Adrenal gland (tissue), 12 donors: ENCODE data around the gene IGSF11. TPM values are rescaled to one million over a fixed set of nuclear protein-coding genes. Genes with fewer than 3 reads are reported as not detected.

Experiments used
- DNase-seq, 7 donors: peaks; one replicate each; pipeline ENCODE4 v3.0.0-alpha.2; 2019 to 2020
- H3K27ac ChIP-seq, 5 donors: fragments of 200-600 bp; sonication (generic) in 4 of 5; 1 replicate in 3 of 5; 2 replicates in 2 of 5; pipeline versions ENCODE4 v1.5.1 to v1.8.0; 2016 to 2020; ENCODE audit warnings: mild to moderate bottlenecking in 1 of 5
- H3K27me3 ChIP-seq: fragments of 200-600 bp; 2 replicates; pipeline ENCODE4 v1.8.0; 2021
- H3K36me3 ChIP-seq, 2 donors: fragments of 200-600 bp; replicated peaks in 1 of 2; 1 replicate in 1 of 2; 2 replicates in 1 of 2; pipeline versions ENCODE4 v1.5.1 to v1.8.0; 2018 to 2022
- H3K4me1 ChIP-seq, 2 donors: fragments of 200-600 bp; replicated peaks in 1 of 2; 1 replicate in 1 of 2; 2 replicates in 1 of 2; pipeline versions ENCODE4 v1.5.1 to v1.8.0; 2018 to 2021
- H3K4me3 ChIP-seq, 4 donors: fragments of 200-600 bp; sonication (generic) in 3 of 4; one replicate each; pipeline ENCODE4 v1.5.1; 2016 to 2018
- H3K9me3 ChIP-seq, 3 donors: fragments of 200-600 bp; sonication (generic) in 1 of 3; replicated peaks in 1 of 3; 1 replicate in 2 of 3; 2 replicates in 1 of 3; pipeline versions ENCODE4 v1.5.1 to v1.8.0; 2016 to 2021
- POLR2A ChIP-seq, 2 donors: fragments of 450-650 bp; IDR thresholded peaks; one replicate each; pipeline ENCODE4 v1.6.1; 2017; ENCODE audit warnings: antibody characterized with exemption in 2 of 2, mild to moderate bottlenecking in 2 of 2, moderate library complexity in 1 of 2
- WGBS, 4 donors: extraction: QIAGEN DNeasy Blood & Tissue Kit in 2 of 4; methylation state at CpG; one replicate each; pipeline versions ENCODE4 v1.1.5 to v1.1.7; 2013 to 2017; 5-methylcytosine and 5-hydroxymethylcytosine counted together
- intact Hi-C, 2 donors: fragments of 100-400 bp; cut with DNase I; formaldehyde crosslinking; loops; one replicate each; pipeline versions ENCODE4 v1.14.1 to v1.15.0; 2022 to 2023
- polyA plus RNA-seq, 3 donors: library from polyadenylated mRNA; stranded (reverse); fragments of 200-250 nt in 2 of 3; fragments of 350-450 nt in 1 of 3; fragmentation: Illumina TruSeq in 1 of 3; extraction: RNeasy Lipid Tissue Mini Kit (QIAGEN cat#74804) in 1 of 3; gene quantifications; one replicate each; pipeline ENCODE4 v1.2.3, GENCODE V29; 2013 to 2014
- total RNA-seq, 9 donors: library from RNA; depleted of rRNA in 4 of 9; stranded (reverse); fragments of >200 nt in 4 of 9; fragments of 120-200 nt in 1 of 9; fragmentation: NEBNext Ultra II Directional in 1 of 9; extraction: Animal tissue kit (Norgen Biotek cat#: 25700) in 1 of 9; gene quantifications; one replicate each; pipeline versions ENCODE4 v1.1.0 to v1.2.4, GENCODE V29; 2013 to 2023
- TF ChIP-seq, protein P1 (sequence below), 6 experiments: fragments of 450-650 bp in 4 of 6; fragments of 200-600 bp in 2 of 6; sonication (generic) in 1 of 6; IDR thresholded peaks; 1 replicate in 5 of 6; 2 replicates in 1 of 6; pipeline versions ENCODE4 v1.5.1 to v1.8.0; 2016 to 2021; ENCODE audit warnings: antibody characterized with exemption in 6 of 6, mild to moderate bottlenecking in 2 of 6, moderate library complexity in 1 of 6
- donor health status: healthy with polysubstance abuse.
- donor health status: Bipolar disorder and iron deficiency.
- donor health status: DM: yes; HTN: yes; CAD: no.
- donor health status: DM: no; HTN: no; CAD: no.
- donor health status: DM: no; HTN: no; CAD: no.
- donor health status: DM: yes; HTN: yes; CAD: no.

IGSF11 gene
- total and polyA plus RNA-seq, 12 donors, result 4.1 to 31.3 (median 16.5) TPM

DNA sequence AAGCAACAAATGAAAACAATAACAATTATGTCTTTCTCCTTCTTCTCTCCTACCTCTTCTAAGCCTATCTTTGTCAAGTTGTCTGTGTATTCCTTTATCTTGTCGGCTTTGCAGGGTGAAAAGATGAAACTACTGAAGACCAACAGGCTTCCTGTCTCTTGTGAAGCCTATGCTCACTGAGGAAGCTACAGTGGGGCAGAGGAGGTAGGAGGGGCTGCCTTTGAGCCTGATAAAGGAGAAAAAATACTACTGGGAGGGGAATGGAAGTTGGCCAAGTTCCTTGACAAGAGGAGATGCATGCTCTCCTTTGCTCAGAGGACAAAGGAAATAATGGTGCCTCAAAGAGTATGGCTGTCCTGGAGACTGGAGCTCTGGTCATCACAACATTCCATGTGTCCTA is 92.0 kb downstream of the IGSF11 start:
- Histone ChIP-seq H3K27ac (no peak overlapping the region), H3K4me1 (no peaks in the 10 kb centered on the region), H3K4me3 (no peak overlapping the region), H3K27me3 (no peaks in the 10 kb centered on the region), H3K36me3 (no peaks in the 10 kb centered on the region), H3K9me3 (peaks cover 3 to 8% (median 6%) of the 10 kb centered on the region in 3 donors)
- 57 to 84% (median 75%) methylated on average over 1 of the region's 1 CpG for WGBS, 4 donors
- TF ChIP-seq POLR2A (IDR thresholded peaks at IDR 0.05), result no peak
- TF ChIP-seq, protein P1, sequence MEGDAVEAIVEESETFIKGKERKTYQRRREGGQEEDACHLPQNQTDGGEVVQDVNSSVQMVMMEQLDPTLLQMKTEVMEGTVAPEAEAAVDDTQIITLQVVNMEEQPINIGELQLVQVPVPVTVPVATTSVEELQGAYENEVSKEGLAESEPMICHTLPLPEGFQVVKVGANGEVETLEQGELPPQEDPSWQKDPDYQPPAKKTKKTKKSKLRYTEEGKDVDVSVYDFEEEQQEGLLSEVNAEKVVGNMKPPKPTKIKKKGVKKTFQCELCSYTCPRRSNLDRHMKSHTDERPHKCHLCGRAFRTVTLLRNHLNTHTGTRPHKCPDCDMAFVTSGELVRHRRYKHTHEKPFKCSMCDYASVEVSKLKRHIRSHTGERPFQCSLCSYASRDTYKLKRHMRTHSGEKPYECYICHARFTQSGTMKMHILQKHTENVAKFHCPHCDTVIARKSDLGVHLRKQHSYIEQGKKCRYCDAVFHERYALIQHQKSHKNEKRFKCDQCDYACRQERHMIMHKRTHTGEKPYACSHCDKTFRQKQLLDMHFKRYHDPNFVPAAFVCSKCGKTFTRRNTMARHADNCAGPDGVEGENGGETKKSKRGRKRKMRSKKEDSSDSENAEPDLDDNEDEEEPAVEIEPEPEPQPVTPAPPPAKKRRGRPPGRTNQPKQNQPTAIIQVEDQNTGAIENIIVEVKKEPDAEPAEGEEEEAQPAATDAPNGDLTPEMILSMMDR (IDR thresholded peaks at IDR 0.05), result no peak
- no peak for DNase-seq
- intact Hi-C loops, result no loop called here

DNA sequence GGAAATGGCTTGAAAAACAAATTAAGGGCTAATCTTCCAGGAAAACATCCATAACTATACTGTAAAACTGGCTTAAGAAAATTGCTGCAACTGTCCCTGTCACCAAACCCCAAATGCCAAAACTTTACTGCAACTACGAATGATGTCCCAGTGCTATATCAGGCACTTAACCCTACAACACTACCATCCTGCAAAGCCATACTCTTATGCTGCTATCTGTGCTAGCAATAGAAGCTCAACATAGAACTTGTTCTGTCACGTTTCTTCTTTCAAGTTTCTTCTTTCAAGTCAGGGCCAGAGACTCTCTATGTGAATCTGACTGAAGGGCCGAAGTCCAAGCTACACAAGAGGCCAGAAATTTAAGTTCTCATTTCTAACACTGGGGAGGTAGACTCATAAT is 92.5 kb downstream of the IGSF11 start:
- intact Hi-C loops, result no loop called here
- no peak for TF ChIP-seq POLR2A (IDR thresholded peaks at IDR 0.05)
- TF ChIP-seq, protein P1 (IDR thresholded peaks at IDR 0.05), result no peak
- WGBS, 4 donors, result 81 to 89% (median 87%) methylated on average over 3 of the region's 3 CpGs

GRCh38 chr3:118941236-118941635 is 93.4 kb downstream of the IGSF11 start:
- WGBS, 4 donors, result 79 to 86% (median 83%) methylated on average over 3 of the region's 3 CpGs
- intact Hi-C loops, result no loop called here
- TF ChIP-seq POLR2A (IDR thresholded peaks at IDR 0.05), result no peak
- TF ChIP-seq, protein P1 (IDR thresholded peaks at IDR 0.05), result no peak

More for the DNA sequence above, 92.5 kb downstream of the IGSF11 start:
- Histone ChIP-seq H3K9me3 (peaks cover 3 to 8% (median 6%) of the 10 kb centered on the region in 3 donors), H3K36me3 (no peaks in the 10 kb centered on the region), H3K4me1 (no peaks in the 10 kb centered on the region), H3K4me3 (no peak overlapping the region), H3K27ac (no peak overlapping the region), H3K27me3 (no peaks in the 10 kb centered on the region)
- no peak for DNase-seq

DNA sequence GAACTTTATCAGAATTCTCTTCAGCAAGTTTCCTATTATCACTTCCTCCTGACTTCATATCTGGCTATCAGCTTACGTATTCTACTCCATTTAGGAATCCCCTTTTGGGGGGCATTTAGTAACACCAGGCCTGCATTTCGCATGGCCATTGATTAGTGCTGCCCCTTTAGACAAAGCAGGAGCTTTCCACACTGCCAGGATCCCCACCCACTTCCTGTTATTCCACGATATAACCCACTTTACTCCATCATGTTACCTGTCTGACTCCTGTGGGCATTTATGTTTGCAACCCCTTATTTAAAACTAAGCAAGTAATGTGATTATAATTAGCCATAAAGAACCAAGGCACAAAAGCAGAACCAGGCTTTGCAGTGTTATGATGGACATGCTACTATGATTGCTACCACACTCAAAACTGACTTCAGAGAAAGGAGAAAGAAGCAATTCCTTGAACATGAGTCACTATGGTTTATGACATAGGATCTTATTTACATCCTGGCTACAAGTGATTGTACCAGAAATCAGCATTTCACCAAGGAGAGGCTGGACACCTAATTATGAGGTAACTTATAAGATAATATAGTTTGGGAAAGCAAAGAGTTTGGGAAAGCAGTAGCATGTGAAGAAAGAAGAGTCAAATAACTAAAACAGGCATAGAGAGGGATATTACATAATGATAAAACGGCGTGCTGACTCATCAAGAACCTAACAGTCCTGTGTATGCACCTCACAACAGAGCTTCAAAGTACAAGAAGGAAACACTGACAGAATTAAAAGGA is 96.3 kb downstream of the IGSF11 start:
- Histone ChIP-seq H3K4me3 (no peak overlapping the region), H3K4me1 (no peaks in the 10 kb centered on the region), H3K27me3 (no peaks in the 10 kb centered on the region), H3K36me3 (no peaks in the 10 kb centered on the region), H3K27ac (no peak overlapping the region), H3K9me3 (peaks cover 3 to 10% (median 8%) of the 10 kb centered on the region in 3 donors)
- TF ChIP-seq POLR2A (IDR thresholded peaks at IDR 0.05), result no peak
- TF ChIP-seq, protein P1 (IDR thresholded peaks at IDR 0.05), result no peak
- no peak for DNase-seq
- intact Hi-C loops, result no loop called here
- 79 to 87% (median 84%) methylated on average over 5 of the region's 5 CpGs for WGBS, 4 donors

More at GRCh38 chr3:118941236-118941635, 93.4 kb downstream of the IGSF11 start:
- peaks cover 3 to 10% (median 8%) of the 10 kb centered on the region in 3 donors for H3K9me3 ChIP-seq
- no peaks in the 10 kb centered on the region for H3K27me3 ChIP-seq
- no peak for DNase-seq
- H3K27ac ChIP-seq, result no peak overlapping the region
- H3K36me3 ChIP-seq, result no peaks in the 10 kb centered on the region
- H3K4me3 ChIP-seq, result no peak overlapping the region
- no peaks in the 10 kb centered on the region for H3K4me1 ChIP-seq
